CD4-positive, alpha-beta memory T cell (primary cell): ENCODE results near the gene TRIM36. TPM values are rescaled to one million over a fixed set of nuclear protein-coding genes. Genes with fewer than 3 reads are reported as not detected.
A peak's percentile ranks its signal among the peaks of the same experiment; 100 is the strongest.

ENCODE experiments used
- CTCF ChIA-PET: fragments of 350-600 bp; sonication (Branson Sonifier 250); formaldehyde crosslinking; loops from one replicate; lab custom pipeline; 2021; ENCODE audit warnings: inconsistent platforms; ENCODE audit not compliant: partially characterized antibody; lab: Charles Lee
- POLR2A ChIA-PET: fragments of 350-600 bp; sonication (Branson Sonifier 250); formaldehyde crosslinking; loops from one replicate; lab custom pipeline; 2021; ENCODE audit not compliant: partially characterized antibody; lab: Charles Lee
- DNase-seq, 5 donors: peaks; one replicate each; pipeline versions ENCODE4 v3.0.0 to v3.0.0-alpha.2; 2020 to 2022; ENCODE audit warnings: mixed read lengths in 1 of 5
- H3K27ac ChIP-seq: one replicate; pipeline ENCODE4 v1.7.0; 2013; ENCODE audit warnings: low read depth, low read length
- H3K27me3 ChIP-seq: 2 replicates; pipeline ENCODE4 v1.7.0; 2013; ENCODE audit warnings: mild to moderate bottlenecking, low read length, moderate library complexity; ENCODE audit not compliant: insufficient read depth
- H3K36me3 ChIP-seq: 2 replicates; pipeline ENCODE4 v1.7.0; 2013; ENCODE audit warnings: mild to moderate bottlenecking, low read length, moderate library complexity; ENCODE audit not compliant: insufficient read depth
- H3K4me1 ChIP-seq: 2 replicates; pipeline ENCODE4 v1.7.0; 2013; ENCODE audit warnings: mild to moderate bottlenecking, low read length, moderate library complexity; ENCODE audit not compliant: insufficient read depth
- H3K4me3 ChIP-seq, 2 donors: one replicate each; pipeline ENCODE4 v1.7.0; 2013; ENCODE audit warnings: low read length in 2 of 2, mild to moderate bottlenecking in 1 of 2
- H3K9me3 ChIP-seq, 2 donors: one replicate each; pipeline ENCODE4 v1.7.0; 2013; ENCODE audit warnings: low read length in 2 of 2, control low read depth in 1 of 2; ENCODE audit not compliant: control insufficient read depth in 1 of 2
- H3K27ac Mint-ChIP-seq, 7 donors: one replicate each; pipeline ENCODE4 v1.8.0; 2020 to 2021; ENCODE audit warnings: mixed read lengths in 7 of 7, mild to moderate bottlenecking in 6 of 7, inconsistent platforms in 3 of 7, moderate library complexity in 3 of 7
- H3K27me3 Mint-ChIP-seq, 2 donors: one replicate each; pipeline ENCODE4 v1.8.0; 2020 to 2021; ENCODE audit warnings: mixed read lengths in 2 of 2
- H3K36me3 Mint-ChIP-seq, 2 donors: one replicate each; pipeline ENCODE4 v1.8.0; 2020 to 2021; ENCODE audit warnings: mixed read lengths in 2 of 2, inconsistent platforms in 1 of 2, mild to moderate bottlenecking in 1 of 2
- H3K4me1 Mint-ChIP-seq, 4 donors: one replicate each; pipeline ENCODE4 v1.8.0; 2020 to 2021; ENCODE audit warnings: mixed read lengths in 4 of 4, mild to moderate bottlenecking in 1 of 4
- H3K4me3 Mint-ChIP-seq, 8 donors: one replicate each; pipeline ENCODE4 v1.8.0; 2020 to 2021; ENCODE audit warnings: mixed read lengths in 8 of 8, mild to moderate bottlenecking in 7 of 8, moderate library complexity in 6 of 8, inconsistent platforms in 3 of 8
- H3K9me3 Mint-ChIP-seq, 8 donors: one replicate each; pipeline ENCODE4 v1.8.0; 2020 to 2021; ENCODE audit warnings: mixed read lengths in 8 of 8, mild to moderate bottlenecking in 5 of 8, inconsistent platforms in 3 of 8, moderate library complexity in 1 of 8
- intact Hi-C: fragments of 100-400 bp; cut with micrococcal nuclease; formaldehyde crosslinking; loops from one replicate; pipeline ENCODE4 v1.15.1; 2023
- polyA plus RNA-seq, 2 donors: library from polyadenylated mRNA; unstranded; fragments of 300-500 nt; fragmentation: Illumina TruSeq; gene quantifications; one replicate each; pipeline ENCODE4 v1.2.3, GENCODE V29; 2021
- total RNA-seq, 2 experiments: library from RNA; stranded (reverse); gene quantifications; one replicate each; pipeline ENCODE4 v1.2.3, GENCODE V29; 2021

TRIM36 gene
- total and polyA plus RNA-seq, 4 experiments from 2014 or later, result not detected

DNA sequence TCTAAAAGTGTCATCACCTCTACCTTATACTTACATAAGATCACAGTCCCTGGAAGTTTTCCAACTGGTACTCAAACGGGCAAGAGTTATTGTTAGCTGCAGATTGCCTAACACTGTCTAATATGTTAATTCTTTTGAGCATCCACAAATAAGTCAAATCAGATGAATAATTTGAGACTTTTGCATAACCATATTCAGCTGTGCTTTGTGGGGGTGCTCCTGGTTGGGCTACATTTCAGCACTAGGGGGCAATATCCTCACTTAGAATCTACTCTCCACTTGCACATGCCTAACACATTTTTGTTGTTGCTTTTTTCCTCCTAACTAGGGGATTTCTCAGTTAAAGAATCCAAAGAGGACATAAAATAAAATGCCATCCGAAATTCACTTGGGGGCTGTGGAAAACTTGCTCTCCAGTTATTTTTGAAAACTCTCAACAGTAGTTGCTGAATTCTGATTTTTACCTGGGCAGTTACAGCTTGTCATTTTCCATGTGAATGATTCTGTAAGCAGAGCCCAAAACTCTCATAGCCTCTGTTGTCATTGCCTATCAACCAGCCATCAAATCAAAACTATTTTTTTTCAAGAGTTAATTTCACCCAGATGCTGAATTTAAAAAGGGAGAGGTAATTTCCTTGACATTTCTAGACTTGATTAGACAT is 71.5 kb downstream of the TRIM36 start:
- Mint-ChIP-seq H3K27ac (no peak overlapping the region), H3K4me3 (no peak overlapping the region), H3K27me3 (peaks cover 6 to 11% of the 10 kb centered on the region in 2 donors), H3K9me3 (no peaks in the 10 kb centered on the region), H3K4me1 (no peaks in the 10 kb centered on the region), H3K36me3 (no peaks in the 10 kb centered on the region)
- no peaks in the 10 kb centered on the region for H3K36me3 ChIP-seq
- H3K4me3 ChIP-seq, result no peak overlapping the region
- CTCF ChIA-PET, result interaction anchor here (0.7 to 1.9 kb wide), 9 partner anchors 9 to 478 kb away, joined by 3 to 11 read pairs (median 4); no protein-coding TSS in a partner anchor
- no peaks in the 10 kb centered on the region for H3K9me3 ChIP-seq
- H3K27ac ChIP-seq, result no peak overlapping the region
- no peaks in the 10 kb centered on the region for H3K27me3 ChIP-seq
- H3K4me1 ChIP-seq, result no peaks in the 10 kb centered on the region
- peak in 4 of 5 donors; percentile 16 to 28 (median 21) for DNase-seq
- intact Hi-C loops, result loop anchor here (1.0 to 2.0 kb wide), 3 partner anchors 148 to 969 kb away; no protein-coding TSS in a partner anchor
- POLR2A ChIA-PET, result no interaction called here

DNA sequence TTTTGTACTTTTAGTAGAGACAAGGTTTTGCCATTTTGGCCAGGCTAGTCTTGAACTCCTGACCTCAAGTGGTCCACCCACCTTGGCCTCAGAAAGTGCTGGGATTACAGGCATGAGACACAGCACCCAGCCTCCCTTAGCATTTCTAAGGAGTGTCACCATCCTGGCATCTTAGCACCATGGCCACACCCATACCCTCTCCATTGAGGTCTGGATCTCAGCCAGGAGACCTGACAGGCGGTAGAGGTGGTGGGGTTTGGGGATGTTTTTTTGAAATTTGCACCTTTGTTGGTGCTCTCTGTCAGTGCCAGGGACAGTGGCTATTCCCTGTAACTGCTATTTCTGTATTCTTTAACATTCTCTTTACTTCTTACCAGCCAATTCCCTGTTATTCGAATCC is 72.5 kb downstream of the TRIM36 start:
- Mint-ChIP-seq H3K27me3 (peaks cover 6 to 13% of the 10 kb centered on the region in 2 donors), H3K27ac (no peak overlapping the region), H3K36me3 (no peaks in the 10 kb centered on the region), H3K4me3 (no peak overlapping the region), H3K4me1 (no peaks in the 10 kb centered on the region), H3K9me3 (no peaks in the 10 kb centered on the region)
- Histone ChIP-seq H3K27ac (no peak overlapping the region), H3K27me3 (no peaks in the 10 kb centered on the region), H3K4me1 (no peaks in the 10 kb centered on the region), H3K9me3 (no peaks in the 10 kb centered on the region), H3K36me3 (no peaks in the 10 kb centered on the region), H3K4me3 (no peak overlapping the region)
- intact Hi-C loops, result no loop called here
- DNase-seq, result no peak
- POLR2A ChIA-PET, result no interaction called here
- CTCF ChIA-PET, result interaction anchor here (0.6 to 1.9 kb wide), 10 partner anchors 8 to 1598 kb away, joined by 3 to 11 read pairs (median 4); no protein-coding TSS in a partner anchor

DNA sequence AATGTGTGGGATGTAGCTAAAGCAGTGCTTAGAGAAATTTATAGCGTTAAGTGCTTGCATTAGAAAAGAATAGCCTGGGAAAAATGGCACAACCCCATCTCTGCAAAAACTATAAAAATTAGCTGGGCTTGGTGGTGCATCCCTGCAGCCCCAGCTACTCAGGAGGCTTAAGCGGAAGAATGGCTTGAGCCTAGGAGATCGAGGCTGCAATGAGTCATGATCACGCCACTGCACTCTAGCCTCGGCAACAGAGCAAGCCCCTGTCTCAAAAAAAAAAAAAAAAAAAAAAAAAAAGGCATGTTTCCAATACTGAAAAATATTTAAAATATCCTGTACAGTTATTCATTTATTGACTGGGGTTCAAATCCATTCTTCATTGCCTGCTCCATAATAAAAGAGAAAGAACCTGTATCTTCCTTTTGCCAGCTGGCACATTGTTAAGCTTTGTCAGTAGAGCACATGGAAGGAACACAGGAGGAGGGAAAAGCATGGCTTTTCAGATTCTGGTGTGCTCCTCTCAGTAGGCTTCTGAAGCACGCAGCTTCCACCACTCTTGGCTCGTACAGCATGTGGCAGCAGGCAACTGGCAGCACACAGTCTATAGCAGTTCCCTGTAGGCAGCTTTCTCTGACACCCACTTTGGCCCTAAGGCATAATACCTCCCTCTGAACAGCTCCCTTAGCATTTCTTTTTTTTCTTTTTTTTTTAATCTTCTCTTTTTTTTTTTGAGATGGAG is 73.5 kb downstream of the TRIM36 start:
- H3K4me3 Mint-ChIP-seq, result no peak overlapping the region
- no peaks in the 10 kb centered on the region for H3K9me3 Mint-ChIP-seq
- H3K27me3 Mint-ChIP-seq, result peaks cover 9 to 20% of the 10 kb centered on the region in 2 donors
- no peaks in the 10 kb centered on the region for H3K4me1 Mint-ChIP-seq
- H3K27ac Mint-ChIP-seq, result no peak overlapping the region
- intact Hi-C loops, result no loop called here
- H3K36me3 Mint-ChIP-seq, result no peaks in the 10 kb centered on the region
- Histone ChIP-seq H3K9me3 (no peaks in the 10 kb centered on the region), H3K4me1 (no peaks in the 10 kb centered on the region), H3K27me3 (no peaks in the 10 kb centered on the region), H3K4me3 (no peak overlapping the region), H3K27ac (no peak overlapping the region), H3K36me3 (no peaks in the 10 kb centered on the region)
- POLR2A ChIA-PET, result no interaction called here
- CTCF ChIA-PET, result interaction anchor here (0.6 to 1.9 kb wide), 7 partner anchors 10 to 506 kb away, joined by 3 to 11 read pairs (median 4); no protein-coding TSS in a partner anchor
- no peak for DNase-seq

DNA sequence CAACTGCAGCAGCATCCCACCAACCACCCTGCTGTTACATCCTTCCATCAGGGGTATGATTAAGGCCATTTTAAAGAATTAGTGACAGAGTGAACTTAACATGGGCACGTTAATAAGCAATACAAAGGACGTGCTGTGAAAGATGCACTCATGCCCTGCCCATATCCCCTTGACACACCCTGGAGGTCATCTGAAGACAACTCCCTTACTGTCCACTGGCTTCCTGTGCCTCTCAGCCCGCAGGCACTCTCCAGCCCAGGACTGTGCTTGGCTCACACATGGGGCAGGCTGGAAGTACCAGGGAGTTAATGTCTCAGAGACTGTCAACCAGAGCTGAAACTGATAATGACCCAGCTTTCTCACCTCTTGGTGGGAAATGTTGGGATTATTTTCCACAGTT is 81.8 kb downstream of the TRIM36 start:
- H3K36me3 Mint-ChIP-seq, result no peaks in the 10 kb centered on the region
- no peaks in the 10 kb centered on the region for H3K36me3 ChIP-seq
- no peak overlapping the region for H3K4me3 ChIP-seq
- no peak overlapping the region for H3K27ac Mint-ChIP-seq
- no peaks in the 10 kb centered on the region for H3K9me3 Mint-ChIP-seq
- no peak overlapping the region for H3K4me3 Mint-ChIP-seq
- H3K9me3 ChIP-seq, result no peaks in the 10 kb centered on the region
- DNase-seq, result no peak
- H3K27me3 Mint-ChIP-seq, result peaks cover 8 to 18% of the 10 kb centered on the region in 2 donors
- POLR2A ChIA-PET, result no interaction called here
- H3K4me1 Mint-ChIP-seq, result no peaks in the 10 kb centered on the region
- intact Hi-C loops, result no loop called here
- no peaks in the 10 kb centered on the region for H3K4me1 ChIP-seq
- H3K27ac ChIP-seq, result no peak overlapping the region
- CTCF ChIA-PET, result no interaction called here
- no peaks in the 10 kb centered on the region for H3K27me3 ChIP-seq

DNA sequence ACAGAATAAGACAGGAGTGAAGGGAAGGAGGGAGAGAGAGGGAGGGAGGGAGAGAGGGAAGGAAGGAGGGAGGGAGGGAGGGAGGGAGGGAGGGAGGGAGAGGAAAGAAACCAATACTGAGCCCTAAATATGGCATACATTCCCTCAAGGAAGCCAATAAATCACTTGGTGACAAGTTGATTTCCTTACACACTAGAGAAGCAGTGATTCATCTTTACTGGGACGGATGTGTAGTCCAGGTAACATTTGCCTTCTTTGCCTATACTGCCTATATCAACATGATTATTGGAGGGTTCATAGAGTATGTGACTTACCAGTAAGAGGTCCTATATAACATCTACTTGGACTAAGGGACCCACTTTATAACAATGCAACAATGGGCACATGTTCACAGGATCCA is 83.2 kb downstream of the TRIM36 start:
- Histone ChIP-seq H3K36me3 (no peaks in the 10 kb centered on the region), H3K4me3 (no peak overlapping the region), H3K27ac (no peak overlapping the region), H3K27me3 (no peaks in the 10 kb centered on the region), H3K9me3 (no peaks in the 10 kb centered on the region), H3K4me1 (no peaks in the 10 kb centered on the region)
- H3K27me3 Mint-ChIP-seq, result peaks cover 8 to 10% of the 10 kb centered on the region in 2 donors
- no peak overlapping the region for H3K27ac Mint-ChIP-seq
- CTCF ChIA-PET, result no interaction called here
- H3K9me3 Mint-ChIP-seq, result no peaks in the 10 kb centered on the region
- H3K4me3 Mint-ChIP-seq, result no peak overlapping the region
- intact Hi-C loops, result no loop called here
- POLR2A ChIA-PET, result no interaction called here
- H3K36me3 Mint-ChIP-seq, result no peaks in the 10 kb centered on the region
- no peaks in the 10 kb centered on the region for H3K4me1 Mint-ChIP-seq
- DNase-seq, result no peak

DNA sequence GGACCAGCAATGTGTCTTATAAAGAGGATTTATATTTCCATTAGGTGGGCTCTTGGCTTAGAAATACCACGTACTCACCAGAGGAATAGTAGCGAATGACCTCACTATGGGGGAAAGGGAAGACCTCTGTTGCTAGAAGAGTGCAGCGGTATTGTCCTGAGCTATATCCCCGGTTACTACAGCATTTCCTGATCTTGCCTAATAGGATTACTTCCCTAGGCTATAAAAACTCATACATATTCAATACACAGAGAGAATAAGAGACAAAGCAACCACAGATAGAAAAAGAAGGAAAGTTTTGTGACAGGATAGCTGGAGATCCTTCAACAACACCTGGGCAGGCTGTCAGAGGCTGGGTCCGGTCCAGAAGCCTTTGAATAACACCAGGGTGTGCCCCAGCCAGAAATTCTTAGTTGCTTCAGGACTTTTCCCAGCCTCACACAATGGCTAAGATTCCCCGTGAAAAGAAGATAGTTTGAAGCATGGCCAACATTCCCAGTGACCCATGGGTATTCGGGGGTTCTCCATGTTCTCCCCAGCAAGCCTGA is 85.4 kb downstream of the TRIM36 start:
- Mint-ChIP-seq H3K27me3 (peaks cover 8 to 10% of the 10 kb centered on the region in 2 donors), H3K4me1 (no peaks in the 10 kb centered on the region), H3K9me3 (no peaks in the 10 kb centered on the region), H3K27ac (no peak overlapping the region), H3K4me3 (no peak overlapping the region), H3K36me3 (no peaks in the 10 kb centered on the region)
- Histone ChIP-seq H3K4me1 (no peaks in the 10 kb centered on the region), H3K4me3 (no peak overlapping the region), H3K36me3 (no peaks in the 10 kb centered on the region), H3K27me3 (no peaks in the 10 kb centered on the region), H3K9me3 (no peaks in the 10 kb centered on the region), H3K27ac (no peak overlapping the region)
- POLR2A ChIA-PET, result no interaction called here
- intact Hi-C loops, result no loop called here
- CTCF ChIA-PET, result no interaction called here
- no peak for DNase-seq

DNA sequence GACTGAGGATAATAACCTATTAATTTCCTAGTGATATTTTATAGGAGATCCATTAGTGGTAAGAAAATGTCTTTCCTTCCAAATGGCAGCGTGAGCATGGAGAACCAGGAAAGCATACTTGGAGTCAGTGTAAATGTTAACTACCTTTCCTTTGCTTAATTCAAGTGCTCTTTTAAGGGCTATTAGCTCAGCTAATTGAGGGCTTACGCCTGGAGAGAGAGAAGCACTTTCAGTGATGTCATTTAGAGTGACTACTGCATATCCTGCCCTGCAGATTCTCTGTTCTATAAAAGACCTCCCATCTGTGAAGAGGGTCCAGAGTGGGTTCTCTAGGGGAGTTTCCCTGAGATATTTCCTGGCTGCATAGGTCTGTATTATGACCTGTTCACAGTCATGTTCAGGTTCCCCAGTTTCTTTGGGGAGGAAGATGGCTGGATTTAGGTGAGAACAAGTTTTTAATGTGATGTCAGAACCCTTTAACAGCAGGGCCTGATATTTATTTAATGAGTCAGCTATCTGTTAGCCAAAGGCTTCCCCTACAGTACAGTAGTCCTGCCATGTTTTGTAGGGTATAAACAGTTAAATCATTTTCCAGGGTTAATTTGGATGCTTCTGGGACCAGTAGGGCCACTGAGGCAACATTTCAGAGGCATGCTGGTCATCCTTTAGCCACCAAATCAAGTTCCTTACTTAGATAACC is 89.6 kb downstream of the TRIM36 start:
- Mint-ChIP-seq H3K27me3 (peaks cover 5 to 6% of the 10 kb centered on the region in 2 donors), H3K27ac (no peak overlapping the region), H3K9me3 (peaks cover 0 to 3% (median 0%) of the 10 kb centered on the region in 8 donors), H3K36me3 (no peaks in the 10 kb centered on the region), H3K4me3 (no peak overlapping the region), H3K4me1 (no peaks in the 10 kb centered on the region)
- POLR2A ChIA-PET, result no interaction called here
- CTCF ChIA-PET, result interaction anchor here (1.9 kb wide), 1 partner anchor 12 kb away, joined by 4 read pairs; no protein-coding TSS in a partner anchor
- no peaks in the 10 kb centered on the region for H3K27me3 ChIP-seq
- H3K36me3 ChIP-seq, result no peaks in the 10 kb centered on the region
- no peak for DNase-seq
- no peaks in the 10 kb centered on the region for H3K4me1 ChIP-seq
- H3K9me3 ChIP-seq, result no peaks in the 10 kb centered on the region
- no peak overlapping the region for H3K27ac ChIP-seq
- intact Hi-C loops, result no loop called here
- H3K4me3 ChIP-seq, result no peak overlapping the region
